HEK293 (cell line): ENCODE results near the gene SHMT2.

Experiments used
- CTCF ChIA-PET: fragments of 350-600 bp; formaldehyde crosslinking; extraction: SDS; loops from one replicate; lab custom pipeline; 2021; ENCODE audit warnings: antibody characterized with exemption; lab: Yijun Ruan, JAX
- POLR2A ChIA-PET: fragments of 300-600 bp; formaldehyde crosslinking; extraction: SDS; loops from one replicate; lab custom pipeline; 2020; ENCODE audit warnings: antibody characterized with exemption, inconsistent platforms; lab: Yijun Ruan, JAX
- H3K27ac ChIP-seq: fragments of 200-500 bp; sonication (Bioruptor generic); 2 replicates; pipeline ENCODE4 v1.5.1; 2014; ENCODE audit warnings: low read depth, low read length, control low read depth, inconsistent platforms; ENCODE audit errors: extremely low read depth
- H3K36me3 ChIP-seq, 2 experiments: fragments of 200-500 bp in 1 of 2; sonication (Bioruptor generic) in 1 of 2; 1 replicate in 1 of 2; 2 replicates in 1 of 2; pipeline ENCODE4 v1.5.1; 2014 to 2017; ENCODE audit warnings: inconsistent platforms in 2 of 2, low read length in 2 of 2; ENCODE audit not compliant: control insufficient read depth in 2 of 2, insufficient read depth in 1 of 2
- H3K4me1 ChIP-seq: fragments of 200-500 bp; sonication (Bioruptor generic); 2 replicates; pipeline ENCODE4 v1.5.1; 2014; ENCODE audit warnings: mild to moderate bottlenecking, low read length, inconsistent platforms; ENCODE audit not compliant: control insufficient read depth, insufficient read depth
- H3K4me3 ChIP-seq: 2 replicates; pipeline ENCODE4 v1.5.1; 2011; ENCODE audit warnings: low read depth, mild to moderate bottlenecking, control low read depth, low read length, moderate library complexity
- H3K9me3 ChIP-seq: fragments of 200-500 bp; sonication (Bioruptor generic); 2 replicates; pipeline ENCODE4 v1.5.1; 2014; ENCODE audit warnings: low read depth, low read length, inconsistent platforms; ENCODE audit not compliant: control insufficient read depth, insufficient read depth
- BCL11B ChIP-seq: fragments of 450-650 bp; formaldehyde crosslinking; IDR thresholded peaks from 2 replicates; pipeline ENCODE4 v1.5.1; 2016; ENCODE audit warnings: low read depth, missing biosample characterization, missing genetic modification characterization
- IKZF3 ChIP-seq: fragments of 450-650 bp; IDR thresholded peaks from 2 replicates; pipeline ENCODE4 v1.5.0; 2018; ENCODE audit warnings: missing biosample characterization, mild to moderate bottlenecking, missing genetic modification characterization, moderate library complexity
- KLF16 ChIP-seq: fragments of 450-650 bp; formaldehyde crosslinking; IDR thresholded peaks from 2 replicates; pipeline ENCODE4 v1.5.1; 2017; ENCODE audit warnings: missing biosample characterization, missing genetic modification characterization
- SCRT1 ChIP-seq: fragments of 450-650 bp; formaldehyde crosslinking; IDR thresholded peaks from 2 replicates; pipeline ENCODE4 v1.5.1; 2016; ENCODE audit warnings: missing biosample characterization, missing genetic modification characterization, borderline replicate concordance
- SETDB1 ChIP-seq: IDR thresholded peaks from one replicate; pipeline ENCODE4 v1.6.1; 2017; ENCODE audit warnings: mild to moderate bottlenecking, low read length, moderate library complexity, mixed read lengths; ENCODE audit not compliant: insufficient read length
- SP2 ChIP-seq: fragments of 450-650 bp; formaldehyde crosslinking; IDR thresholded peaks from 2 replicates; pipeline ENCODE4 v1.5.1; 2016; ENCODE audit warnings: missing biosample characterization, missing genetic modification characterization
- YY1 ChIP-seq: fragments of 450-650 bp; formaldehyde crosslinking; IDR thresholded peaks from 2 replicates; pipeline ENCODE4 v1.5.1; 2018; ENCODE audit warnings: missing biosample characterization, missing genetic modification characterization
- ZNF112 ChIP-seq: fragments of 450-650 bp; formaldehyde crosslinking; IDR thresholded peaks from 2 replicates; pipeline ENCODE4 v1.5.0; 2017; ENCODE audit warnings: missing biosample characterization, missing genetic modification characterization
- ZNF138 ChIP-seq: fragments of 450-650 bp; formaldehyde crosslinking; IDR thresholded peaks from 2 replicates; pipeline ENCODE4 v1.5.1; 2016; ENCODE audit warnings: missing biosample characterization, missing genetic modification characterization, borderline replicate concordance
- ZNF157 ChIP-seq: fragments of 450-650 bp; formaldehyde crosslinking; IDR thresholded peaks from 2 replicates; pipeline ENCODE4 v1.5.1; 2016; ENCODE audit warnings: missing biosample characterization, missing genetic modification characterization
- ZNF174 ChIP-seq: fragments of 450-650 bp; formaldehyde crosslinking; IDR thresholded peaks from 2 replicates; pipeline ENCODE4 v1.5.0; 2017; ENCODE audit warnings: missing biosample characterization, mild to moderate bottlenecking, missing genetic modification characterization
- ZNF311 ChIP-seq: fragments of 450-650 bp; formaldehyde crosslinking; IDR thresholded peaks from 2 replicates; pipeline ENCODE4 v1.5.1; 2017; ENCODE audit warnings: missing biosample characterization, missing genetic modification characterization, borderline replicate concordance
- ZNF398 ChIP-seq: fragments of 450-650 bp; formaldehyde crosslinking; IDR thresholded peaks from 2 replicates; pipeline ENCODE4 v1.5.1; 2017; ENCODE audit warnings: missing biosample characterization, missing genetic modification characterization
- ZNF426 ChIP-seq: fragments of 450-650 bp; formaldehyde crosslinking; IDR thresholded peaks from 2 replicates; pipeline ENCODE4 v1.5.1; 2017; ENCODE audit warnings: missing biosample characterization, missing genetic modification characterization, mild to moderate bottlenecking, inconsistent platforms, moderate library complexity
- ZNF488 ChIP-seq: fragments of 450-650 bp; formaldehyde crosslinking; IDR thresholded peaks from 2 replicates; pipeline ENCODE4 v1.5.1; 2016; ENCODE audit warnings: missing biosample characterization, missing genetic modification characterization
- ZNF510 ChIP-seq: fragments of 450-650 bp; formaldehyde crosslinking; IDR thresholded peaks from 2 replicates; pipeline ENCODE4 v1.5.1; 2018; ENCODE audit warnings: mild to moderate bottlenecking, missing genetic modification characterization, missing biosample characterization; ENCODE audit not compliant: insufficient replicate concordance
- ZNF558 ChIP-seq: fragments of 450-650 bp; formaldehyde crosslinking; IDR thresholded peaks from 2 replicates; pipeline ENCODE4 v1.5.1; 2016; ENCODE audit warnings: missing biosample characterization, missing genetic modification characterization
- ZNF600 ChIP-seq: fragments of 450-650 bp; formaldehyde crosslinking; IDR thresholded peaks from 2 replicates; pipeline ENCODE4 v1.5.1; 2016; ENCODE audit warnings: missing biosample characterization, missing genetic modification characterization
- ZNF626 ChIP-seq: fragments of 450-650 bp; sonication (Bioruptor Pico); formaldehyde crosslinking; IDR thresholded peaks from 2 replicates; pipeline ENCODE4 v1.5.1; 2018; ENCODE audit warnings: missing biosample characterization, missing genetic modification characterization, inconsistent platforms
- ZNF670 ChIP-seq: fragments of 450-650 bp; formaldehyde crosslinking; IDR thresholded peaks from 2 replicates; pipeline ENCODE4 v1.5.1; 2016; ENCODE audit warnings: missing biosample characterization, missing genetic modification characterization, low read depth
- ZNF768 ChIP-seq: fragments of 450-650 bp; formaldehyde crosslinking; IDR thresholded peaks from 2 replicates; pipeline ENCODE4 v1.5.1; 2018; ENCODE audit warnings: missing biosample characterization, mild to moderate bottlenecking, missing genetic modification characterization
- TF ChIP-seq, protein P1 (sequence below): fragments of 450-650 bp; formaldehyde crosslinking; IDR thresholded peaks from 2 replicates; pipeline ENCODE4 v1.5.1; 2016; ENCODE audit warnings: missing biosample characterization, missing genetic modification characterization
- TF ChIP-seq, protein P2 (sequence below): fragments of 450-650 bp; formaldehyde crosslinking; IDR thresholded peaks from 2 replicates; pipeline ENCODE4 v1.5.1; 2016; ENCODE audit warnings: missing biosample characterization, missing genetic modification characterization

Gene SHMT2

GRCh38 chr12:57208631-57209282 is 20.8 kb upstream of the SHMT2 start:
- Histone ChIP-seq H3K4me3 (no peak overlapping the region), H3K4me1 (peaks cover 4% of the 10 kb centered on the region), H3K36me3 (peaks cover 0 to 84% of the 10 kb centered on the region in 2 experiments; a peak in 1 of 3 replicates), H3K27ac (no peak overlapping the region), H3K9me3 (no peaks in the 10 kb centered on the region)
- ChIA-PET CTCF (interaction anchor here (0.8 to 1.7 kb wide), 2 partner anchors 31 to 36 kb away, joined by 3 to 5 read pairs; no protein-coding TSS in a partner anchor), POLR2A (no interaction called here)
- TF ChIP-seq ZNF112 (no peak), ZNF398 (no peak), ZNF626 (tag by site-specific recombination) (no peak), ZNF488 (tag by site-specific recombination) (no peak), ZNF768 (no peak), SP2 (tag by site-specific recombination) (0 out of 2 replicates have a peak, but pooled peaks have one; percentile 6), ZNF670 (no peak)

DNA sequence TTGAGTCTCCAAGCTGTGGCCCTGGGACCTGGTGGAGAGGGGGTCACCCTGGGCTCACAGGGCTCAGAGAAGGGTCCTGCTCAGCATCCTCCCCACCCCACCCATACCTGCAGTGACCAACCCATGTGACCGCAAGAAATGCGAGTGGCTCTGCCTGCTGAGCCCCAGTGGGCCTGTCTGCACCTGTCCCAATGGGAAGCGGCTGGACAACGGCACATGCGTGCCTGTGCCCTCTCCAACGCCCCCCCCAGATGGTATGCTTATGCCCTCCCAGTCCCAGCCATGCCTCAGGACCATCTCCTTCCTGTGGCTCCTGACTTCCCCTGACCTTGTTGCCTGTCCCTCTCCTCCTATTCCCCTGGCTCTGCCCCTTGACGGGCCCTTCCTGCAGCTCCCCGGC is 19.6 kb upstream of the SHMT2 start:
- POLR2A ChIA-PET = no interaction called here
- no peak overlapping the region for H3K4me3 ChIP-seq
- peaks cover 5% of the 10 kb centered on the region for H3K4me1 ChIP-seq
- no peak for TF ChIP-seq ZNF600 (tag by site-specific recombination)
- no peak for TF ChIP-seq ZNF426 (tag by site-specific recombination)
- TF ChIP-seq ZNF138 (tag by site-specific recombination) = no peak
- no peak for TF ChIP-seq ZNF558 (tag by site-specific recombination)
- no peak for TF ChIP-seq BCL11B (tag by site-specific recombination)
- TF ChIP-seq IKZF3 = no peak
- no peak for TF ChIP-seq SETDB1
- TF ChIP-seq, protein P1, sequence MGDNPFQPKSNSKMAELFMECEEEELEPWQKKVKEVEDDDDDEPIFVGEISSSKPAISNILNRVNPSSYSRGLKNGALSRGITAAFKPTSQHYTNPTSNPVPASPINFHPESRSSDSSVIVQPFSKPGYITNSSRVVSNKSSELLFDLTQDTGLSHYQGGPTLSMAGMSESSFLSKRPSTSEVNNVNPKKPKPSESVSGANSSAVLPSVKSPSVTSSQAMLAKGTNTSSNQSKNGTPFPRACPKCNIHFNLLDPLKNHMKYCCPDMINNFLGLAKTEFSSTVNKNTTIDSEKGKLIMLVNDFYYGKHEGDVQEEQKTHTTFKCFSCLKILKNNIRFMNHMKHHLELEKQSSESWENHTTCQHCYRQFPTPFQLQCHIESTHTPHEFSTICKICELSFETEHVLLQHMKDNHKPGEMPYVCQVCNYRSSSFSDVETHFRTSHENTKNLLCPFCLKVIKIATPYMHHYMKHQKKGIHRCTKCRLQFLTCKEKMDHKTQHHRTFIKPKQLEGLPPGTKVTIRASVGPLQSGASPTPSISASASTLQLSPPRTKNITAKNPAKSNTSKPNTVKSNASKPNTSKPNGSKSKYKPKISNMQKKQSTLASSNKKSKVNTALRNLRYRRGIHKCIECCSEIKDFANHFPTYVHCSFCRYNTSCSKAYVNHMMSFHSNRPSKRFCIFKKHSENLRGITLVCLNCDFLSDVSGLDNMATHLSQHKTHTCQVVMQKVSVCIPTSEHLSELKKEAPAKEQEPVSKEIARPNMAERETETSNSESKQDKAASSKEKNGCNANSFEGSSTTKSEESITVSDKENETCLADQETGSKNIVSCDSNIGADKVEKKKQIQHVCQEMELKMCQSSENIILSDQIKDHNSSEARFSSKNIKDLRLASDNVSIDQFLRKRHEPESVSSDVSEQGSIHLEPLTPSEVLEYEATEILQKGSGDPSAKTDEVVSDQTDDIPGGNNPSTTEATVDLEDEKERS (tag by site-specific recombination) = no peak
- no peak for TF ChIP-seq SCRT1
- TF ChIP-seq ZNF510 (tag by site-specific recombination) = no peak
- TF ChIP-seq YY1 (tag by site-specific recombination) = no peak
- no peak for TF ChIP-seq ZNF157 (tag by site-specific recombination)
- no peak for TF ChIP-seq ZNF174 (tag by site-specific recombination)
- TF ChIP-seq ZNF311 (tag by site-specific recombination) = no peak
- TF ChIP-seq, protein P2, sequence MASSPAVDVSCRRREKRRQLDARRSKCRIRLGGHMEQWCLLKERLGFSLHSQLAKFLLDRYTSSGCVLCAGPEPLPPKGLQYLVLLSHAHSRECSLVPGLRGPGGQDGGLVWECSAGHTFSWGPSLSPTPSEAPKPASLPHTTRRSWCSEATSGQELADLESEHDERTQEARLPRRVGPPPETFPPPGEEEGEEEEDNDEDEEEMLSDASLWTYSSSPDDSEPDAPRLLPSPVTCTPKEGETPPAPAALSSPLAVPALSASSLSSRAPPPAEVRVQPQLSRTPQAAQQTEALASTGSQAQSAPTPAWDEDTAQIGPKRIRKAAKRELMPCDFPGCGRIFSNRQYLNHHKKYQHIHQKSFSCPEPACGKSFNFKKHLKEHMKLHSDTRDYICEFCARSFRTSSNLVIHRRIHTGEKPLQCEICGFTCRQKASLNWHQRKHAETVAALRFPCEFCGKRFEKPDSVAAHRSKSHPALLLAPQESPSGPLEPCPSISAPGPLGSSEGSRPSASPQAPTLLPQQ (tag by site-specific recombination) = no peak
- TF ChIP-seq KLF16 (tag by site-specific recombination) = no peak
- TF ChIP-seq, all 188 proteins: peak for 0
- H3K9me3 ChIP-seq = no peaks in the 10 kb centered on the region
- H3K36me3 ChIP-seq = peaks cover 0 to 74% of the 10 kb centered on the region in 2 experiments; a peak in 1 of 3 replicates
- CTCF ChIA-PET = interaction anchor here (0.6 kb wide), 1 partner anchor 482 kb away, joined by 5 read pairs; no protein-coding TSS in a partner anchor
- H3K27ac ChIP-seq = no peak overlapping the region
